Suprapubic skin (tissue), 4 donors: ENCODE data around the gene APOBEC3H. TPM values are rescaled to one million over a fixed set of nuclear protein-coding genes. Genes with fewer than 3 reads are reported as not detected.

Experiments used
- DNase-seq, 2 donors: peaks; one replicate each; pipeline ENCODE4 v3.0.0-alpha.2; 2019; ENCODE audit warnings: low spot score in 2 of 2
- H3K27ac ChIP-seq: fragments of 200-600 bp; sonication (generic); one replicate; pipeline ENCODE4 v1.5.1; 2019
- H3K27me3 ChIP-seq: fragments of 200-600 bp; sonication (generic); one replicate; pipeline ENCODE4 v1.5.1; 2019
- H3K36me3 ChIP-seq: fragments of 200-600 bp; sonication (generic); one replicate; pipeline ENCODE4 v1.5.1; 2019
- H3K4me1 ChIP-seq: fragments of 200-600 bp; sonication (generic); one replicate; pipeline ENCODE4 v1.5.1; 2019
- H3K4me3 ChIP-seq: fragments of 200-600 bp; sonication (generic); one replicate; pipeline ENCODE4 v1.5.1; 2019; ENCODE audit warnings: mild to moderate bottlenecking
- H3K9me3 ChIP-seq: fragments of 200-600 bp; sonication (generic); one replicate; pipeline ENCODE4 v1.5.1; 2019
- EP300 ChIP-seq: sonication (generic); formaldehyde crosslinking; IDR thresholded peaks from one replicate; pipeline ENCODE4 v1.6.1; 2017; ENCODE audit warnings: antibody characterized with exemption
- POLR2A ChIP-seq, 2 donors: fragments of 450-650 bp; IDR thresholded peaks; one replicate each; pipeline ENCODE4 v1.6.1; 2017; ENCODE audit warnings: antibody characterized with exemption in 2 of 2, mild to moderate bottlenecking in 2 of 2, moderate library complexity in 2 of 2
- POLR2AphosphoS5 ChIP-seq, 3 donors: sonication (generic); formaldehyde crosslinking; IDR thresholded peaks; one replicate each; pipeline ENCODE4 v1.6.1; 2017; ENCODE audit warnings: antibody characterized with exemption in 3 of 3
- WGBS: methylation state at CpG from one replicate; pipeline ENCODE4 v1.1.5; 2018; 5-methylcytosine and 5-hydroxymethylcytosine counted together
- total RNA-seq, 4 donors: library from RNA; depleted of rRNA; stranded (reverse); fragments of >200 nt; gene quantifications; one replicate each; pipeline ENCODE4 v1.1.0, GENCODE V29; 2016
- TF ChIP-seq, protein P1 (sequence below), 2 donors: fragments of 200-600 bp in 1 of 2; fragments of 450-650 bp in 1 of 2; sonication (generic) in 1 of 2; IDR thresholded peaks; one replicate each; pipeline ENCODE4 v1.5.1; 2016 to 2019; ENCODE audit warnings: antibody characterized with exemption in 2 of 2, mild to moderate bottlenecking in 1 of 2, moderate library complexity in 1 of 2

APOBEC3H gene
- total RNA-seq, 4 donors from 2014 or later: 0.52 TPM; not detected in 3

DNA sequence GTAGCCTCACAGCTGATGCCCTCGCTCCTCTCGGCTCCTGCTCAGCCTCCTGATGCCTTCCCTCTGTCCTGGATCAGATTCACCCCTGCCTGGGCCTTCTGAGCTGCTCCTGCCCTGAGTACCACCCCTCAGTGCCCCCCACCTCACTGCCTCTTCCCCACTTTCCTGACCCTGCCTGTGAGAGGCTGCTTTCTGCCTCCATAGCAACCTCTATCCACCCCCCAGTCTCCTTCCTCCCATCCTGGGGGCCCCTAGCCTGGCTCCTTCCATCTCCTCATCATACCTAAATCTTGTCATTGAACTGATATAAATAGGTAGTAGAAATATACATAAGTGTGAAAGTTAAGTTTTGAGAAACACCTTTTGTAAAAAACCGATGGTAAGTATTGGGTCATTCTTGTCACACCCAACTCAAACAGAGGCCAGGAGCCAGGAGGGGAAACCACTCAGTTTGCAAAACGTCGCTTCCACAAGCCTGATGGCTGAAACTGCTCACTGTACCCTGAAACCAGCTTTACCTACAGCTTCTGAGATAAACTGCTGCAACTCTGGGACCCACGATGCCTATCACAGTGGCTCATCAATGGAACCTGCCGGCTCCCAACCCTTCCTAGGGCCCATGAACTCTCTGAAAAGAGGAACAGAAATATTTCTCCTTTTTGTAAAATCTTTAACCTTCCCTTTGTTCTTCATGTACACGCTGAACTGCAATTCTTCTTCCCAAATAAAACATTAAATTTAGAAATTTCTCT is 4.8 kb upstream of the APOBEC3H start:
- Histone ChIP-seq H3K4me1 (peaks cover 6% of the 10 kb centered on the region), H3K36me3 (no peaks in the 10 kb centered on the region), H3K27me3 (peaks cover 3% of the 10 kb centered on the region), H3K9me3 (no peaks in the 10 kb centered on the region), H3K4me3 (no peak overlapping the region), H3K27ac (no peak overlapping the region)
- TF ChIP-seq, protein P1, sequence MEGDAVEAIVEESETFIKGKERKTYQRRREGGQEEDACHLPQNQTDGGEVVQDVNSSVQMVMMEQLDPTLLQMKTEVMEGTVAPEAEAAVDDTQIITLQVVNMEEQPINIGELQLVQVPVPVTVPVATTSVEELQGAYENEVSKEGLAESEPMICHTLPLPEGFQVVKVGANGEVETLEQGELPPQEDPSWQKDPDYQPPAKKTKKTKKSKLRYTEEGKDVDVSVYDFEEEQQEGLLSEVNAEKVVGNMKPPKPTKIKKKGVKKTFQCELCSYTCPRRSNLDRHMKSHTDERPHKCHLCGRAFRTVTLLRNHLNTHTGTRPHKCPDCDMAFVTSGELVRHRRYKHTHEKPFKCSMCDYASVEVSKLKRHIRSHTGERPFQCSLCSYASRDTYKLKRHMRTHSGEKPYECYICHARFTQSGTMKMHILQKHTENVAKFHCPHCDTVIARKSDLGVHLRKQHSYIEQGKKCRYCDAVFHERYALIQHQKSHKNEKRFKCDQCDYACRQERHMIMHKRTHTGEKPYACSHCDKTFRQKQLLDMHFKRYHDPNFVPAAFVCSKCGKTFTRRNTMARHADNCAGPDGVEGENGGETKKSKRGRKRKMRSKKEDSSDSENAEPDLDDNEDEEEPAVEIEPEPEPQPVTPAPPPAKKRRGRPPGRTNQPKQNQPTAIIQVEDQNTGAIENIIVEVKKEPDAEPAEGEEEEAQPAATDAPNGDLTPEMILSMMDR (IDR thresholded peaks at IDR 0.05): no peak
- TF ChIP-seq POLR2A (IDR thresholded peaks at IDR 0.05) (no peak), POLR2AphosphoS5 (IDR thresholded peaks at IDR 0.05) (no peak), EP300 (no peak)
- DNase-seq: no peak
- 66% methylated on average over 8 of the region's 8 CpGs for WGBS

DNA sequence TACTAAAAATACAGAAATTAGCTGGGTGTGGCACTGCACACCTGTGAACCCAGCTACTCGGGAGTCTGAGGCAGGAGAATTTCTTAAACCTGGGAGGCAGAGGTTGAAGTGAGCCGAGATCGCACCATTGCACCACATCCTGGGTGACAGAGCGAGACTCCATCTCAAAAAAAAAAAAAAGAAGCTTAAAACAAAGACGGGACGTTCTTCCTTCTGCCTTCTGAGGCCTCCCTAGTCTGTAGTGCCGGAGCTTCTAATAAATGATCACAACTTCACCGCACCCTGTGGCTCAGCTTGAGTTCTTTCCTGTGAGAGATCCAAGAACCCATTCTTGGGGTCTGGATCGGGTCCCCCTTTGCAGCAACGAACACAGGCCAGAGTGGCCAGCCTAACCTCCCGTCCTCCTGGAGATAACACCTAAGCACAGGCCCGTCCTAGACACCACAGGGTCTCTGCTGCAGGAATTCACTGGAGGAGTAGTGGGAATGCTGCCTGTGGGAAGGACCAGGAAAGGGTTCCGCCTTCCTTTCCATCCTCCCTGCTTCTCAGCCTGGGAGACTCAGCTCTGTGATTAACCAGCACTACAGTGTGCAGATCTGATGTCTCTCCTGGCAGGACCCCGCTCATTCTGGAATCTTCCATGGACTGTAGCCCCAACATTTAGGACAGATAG is 2.2 kb upstream of the APOBEC3H start:
- H3K9me3 ChIP-seq: no peaks in the 10 kb centered on the region
- no peak for DNase-seq
- no peak overlapping the region for H3K27ac ChIP-seq
- H3K4me3 ChIP-seq: no peak overlapping the region
- peaks cover 13% of the 10 kb centered on the region for H3K4me1 ChIP-seq
- H3K27me3 ChIP-seq: peaks cover 3% of the 10 kb centered on the region
- H3K36me3 ChIP-seq: no peaks in the 10 kb centered on the region
- WGBS: 92% methylated on average over 12 of the region's 14 CpGs
- TF ChIP-seq, protein P1 (IDR thresholded peaks at IDR 0.05): no peak
- TF ChIP-seq POLR2AphosphoS5 (IDR thresholded peaks at IDR 0.05): no peak
- TF ChIP-seq POLR2A (IDR thresholded peaks at IDR 0.05): no peak
- TF ChIP-seq EP300: no peak

DNA sequence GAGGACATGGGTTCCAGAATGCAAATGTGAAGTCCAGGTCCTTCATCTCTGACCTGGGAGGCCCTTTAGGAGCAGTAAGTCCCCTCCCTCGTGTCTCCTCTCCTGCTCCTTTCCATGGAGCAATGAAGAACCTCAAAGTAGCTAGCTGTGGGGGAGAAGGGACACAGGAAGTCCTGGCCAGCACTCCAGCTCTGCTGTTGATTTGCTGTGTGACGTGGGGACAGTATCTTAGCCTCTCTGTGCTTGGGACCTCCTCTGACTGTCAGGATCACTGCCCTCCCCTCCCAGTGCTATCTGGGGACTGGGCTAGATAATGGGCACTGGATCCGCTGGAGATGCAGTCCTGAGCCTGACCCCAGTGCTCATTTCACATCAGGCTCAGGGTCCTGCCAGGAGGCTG is 1.1 kb upstream of the APOBEC3H start:
- no peak overlapping the region for H3K27ac ChIP-seq
- DNase-seq: no peak
- 92% methylated on average over 3 of the region's 3 CpGs for WGBS
- H3K4me1 ChIP-seq: peaks cover 13% of the 10 kb centered on the region
- H3K27me3 ChIP-seq: no peaks in the 10 kb centered on the region
- H3K36me3 ChIP-seq: no peaks in the 10 kb centered on the region
- TF ChIP-seq POLR2A (IDR thresholded peaks at IDR 0.05): no peak
- TF ChIP-seq, protein P1 (IDR thresholded peaks at IDR 0.05): no peak
- no peak for TF ChIP-seq POLR2AphosphoS5 (IDR thresholded peaks at IDR 0.05)
- no peak for TF ChIP-seq EP300
- H3K9me3 ChIP-seq: no peaks in the 10 kb centered on the region
- no peak overlapping the region for H3K4me3 ChIP-seq

DNA sequence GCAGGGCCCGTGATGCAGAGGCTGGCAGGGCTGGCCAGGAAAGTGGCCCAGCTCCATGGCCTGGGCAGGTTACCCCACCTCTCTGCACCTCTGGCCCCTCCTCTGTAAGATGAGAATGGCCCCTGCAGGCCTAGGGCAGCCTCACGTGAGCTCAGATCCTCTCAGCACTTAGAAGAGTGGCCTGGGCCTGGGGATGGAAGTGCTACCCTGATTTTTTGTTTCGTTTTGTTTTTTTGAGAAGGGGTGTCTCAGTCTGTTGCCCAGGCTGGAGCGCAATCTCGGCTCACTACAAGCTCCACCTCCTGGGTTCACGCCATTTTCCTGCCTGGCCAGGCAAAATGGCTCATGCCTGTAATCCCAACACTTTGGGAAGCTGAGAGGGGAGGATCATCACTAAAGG is 982 bp downstream of the APOBEC3H start:
- Histone ChIP-seq H3K27me3 (no peaks in the 10 kb centered on the region), H3K4me1 (peaks cover 13% of the 10 kb centered on the region), H3K27ac (no peak overlapping the region), H3K4me3 (no peak overlapping the region), H3K9me3 (no peaks in the 10 kb centered on the region), H3K36me3 (no peaks in the 10 kb centered on the region)
- TF ChIP-seq POLR2AphosphoS5 (IDR thresholded peaks at IDR 0.05): no peak
- TF ChIP-seq, protein P1 (IDR thresholded peaks at IDR 0.05): no peak
- no peak for TF ChIP-seq POLR2A (IDR thresholded peaks at IDR 0.05)
- TF ChIP-seq EP300: no peak
- no peak for DNase-seq
- 76% methylated on average over 6 of the region's 6 CpGs for WGBS

DNA sequence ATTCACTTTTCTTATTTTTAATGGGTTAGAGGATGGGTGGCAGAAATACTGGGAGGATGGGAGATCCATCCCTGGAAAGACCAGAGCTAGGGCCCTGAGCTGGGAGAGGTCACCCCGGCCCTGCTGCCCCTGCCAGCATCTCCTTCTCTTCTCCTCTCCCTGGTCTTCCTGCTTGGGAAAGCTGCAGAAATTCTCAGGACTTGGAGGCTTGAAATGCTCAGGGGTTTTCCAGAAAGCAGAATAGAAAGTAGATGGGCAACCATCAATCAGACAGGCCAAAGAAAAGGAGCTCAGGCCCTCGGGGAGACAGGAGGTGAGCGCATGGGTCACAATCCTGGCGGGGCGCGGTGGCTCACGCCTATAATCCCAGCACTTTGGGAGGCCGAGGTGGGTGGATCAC is 1.5 kb downstream of the APOBEC3H start:
- TF ChIP-seq EP300 (no peak), POLR2AphosphoS5 (IDR thresholded peaks at IDR 0.05) (no peak), POLR2A (IDR thresholded peaks at IDR 0.05) (no peak)
- TF ChIP-seq, protein P1 (IDR thresholded peaks at IDR 0.05): no peak
- Histone ChIP-seq H3K4me1 (peaks cover 13% of the 10 kb centered on the region), H3K36me3 (no peaks in the 10 kb centered on the region), H3K27me3 (no peaks in the 10 kb centered on the region), H3K27ac (no peak overlapping the region), H3K9me3 (no peaks in the 10 kb centered on the region), H3K4me3 (no peak overlapping the region)
- 92% methylated on average over 8 of the region's 8 CpGs for WGBS
- no peak for DNase-seq
